GM21423 (cell line): ENCODE measurements around the gene TMEM135.
A peak's percentile ranks its signal among the peaks of the same experiment; 100 is the strongest.

Source experiments
- ATAC-seq: cut with Tn5 transposase; IDR thresholded peaks from one replicate; pipeline ENCODE4 v1.9.1; 2021; ENCODE audit warnings: mild to moderate bottlenecking, moderate library complexity; ENCODE audit not compliant: unreplicated experiment

The TMEM135 gene

DNA sequence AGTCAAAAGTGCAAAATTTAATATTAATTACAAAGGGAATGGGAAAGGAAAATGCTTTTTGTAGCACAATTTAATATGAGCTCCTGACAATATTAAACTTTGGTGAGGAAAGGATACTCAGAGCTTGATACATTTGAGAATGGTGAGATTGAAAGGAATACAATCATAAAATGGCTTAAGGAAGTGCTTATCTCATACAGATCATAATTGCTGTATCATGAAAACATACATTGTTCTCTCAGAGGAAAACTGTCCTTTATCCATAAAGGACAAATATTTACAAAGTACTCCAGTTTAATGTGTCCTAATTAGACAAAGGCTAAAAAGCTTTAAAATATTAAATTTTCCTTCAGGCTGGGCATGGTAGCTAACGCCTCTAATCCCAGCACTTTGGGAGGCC is 260.4 kb downstream of the TMEM135 start:
- no peak for ATAC-seq

DNA sequence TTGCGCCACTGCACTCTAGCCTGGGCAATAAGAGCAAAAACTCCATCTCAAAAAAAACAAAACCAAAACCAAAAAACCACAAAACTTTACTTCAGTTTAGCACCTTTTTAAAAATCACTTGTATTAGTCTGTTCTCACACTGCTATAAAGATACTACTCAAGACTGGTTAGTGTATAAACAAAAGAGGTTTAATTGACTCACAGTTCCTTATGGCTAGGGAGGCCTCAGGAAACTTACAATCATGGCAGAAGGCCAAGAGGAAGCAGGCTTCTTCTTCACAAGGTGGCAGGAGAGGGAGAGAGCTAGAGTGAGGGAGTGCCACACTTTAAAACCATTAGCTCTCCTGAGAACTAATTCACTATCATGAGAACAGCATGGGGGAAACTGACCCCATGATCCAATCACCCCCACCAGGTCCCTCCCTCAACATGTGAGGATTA is 261.3 kb downstream of the TMEM135 start:
- ATAC-seq = no peak

DNA sequence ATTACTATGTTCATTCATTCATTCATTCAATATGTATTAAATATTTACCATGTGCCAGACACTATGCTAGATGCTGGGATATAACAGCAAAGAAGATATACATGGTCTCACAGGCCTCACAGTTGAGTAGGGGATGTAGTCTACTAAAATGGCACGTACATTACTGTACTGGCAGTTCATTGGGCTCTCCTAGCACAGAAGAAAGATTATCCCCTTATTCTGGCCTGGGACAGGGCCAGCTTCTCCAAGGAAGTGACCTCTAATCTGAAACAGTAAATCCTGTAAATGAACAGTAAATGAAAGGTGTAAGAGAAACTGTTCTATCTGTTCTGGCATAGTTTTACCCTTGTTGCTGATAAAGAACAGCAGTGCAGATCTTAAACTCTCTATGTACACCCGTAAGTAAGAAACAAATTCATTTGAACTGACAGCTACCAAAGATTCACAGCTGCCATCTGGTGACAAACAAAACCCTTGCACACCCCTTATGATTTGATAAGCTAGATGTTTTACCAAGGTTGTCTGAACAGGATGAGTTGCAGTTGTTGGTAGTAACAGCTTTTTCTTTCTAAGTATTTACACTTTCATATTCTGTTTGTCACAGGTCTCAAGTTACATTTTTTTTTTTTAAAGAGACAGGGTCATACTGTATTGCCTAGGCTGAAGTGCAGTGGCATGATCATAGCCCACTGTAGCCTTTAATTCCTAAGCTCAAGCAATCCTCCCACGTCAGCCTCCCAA is 263.1 kb downstream of the TMEM135 start:
- ATAC-seq = peak; percentile 58

- no peak for ATAC-seq
Observed at GRCh38 chr11:87301785-87302540, 264.2 kb downstream of the TMEM135 start.

DNA sequence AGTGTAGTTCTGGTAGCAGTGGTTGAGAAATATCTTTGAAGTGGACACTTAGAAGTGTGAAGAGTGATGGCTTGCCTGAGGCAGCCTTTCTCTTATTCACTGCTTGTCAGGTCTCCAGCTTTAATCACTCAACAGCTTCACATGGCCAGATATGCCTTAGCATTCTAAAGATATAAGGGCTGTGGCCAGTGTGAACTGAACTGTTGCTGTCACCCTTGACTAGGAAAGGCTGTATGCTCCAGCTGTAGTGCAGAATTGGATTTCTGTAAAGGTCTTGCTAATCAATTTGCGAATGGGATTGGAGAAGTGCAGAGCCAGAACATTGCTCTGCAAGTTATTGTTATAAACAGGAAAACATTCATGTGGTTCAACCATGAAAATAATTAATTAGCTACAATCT is 266.7 kb downstream of the TMEM135 start:
- no peak for ATAC-seq

- ATAC-seq = no peak
Observed at GRCh38 chr11:87306262-87306851, 268.6 kb downstream of the TMEM135 start.

DNA sequence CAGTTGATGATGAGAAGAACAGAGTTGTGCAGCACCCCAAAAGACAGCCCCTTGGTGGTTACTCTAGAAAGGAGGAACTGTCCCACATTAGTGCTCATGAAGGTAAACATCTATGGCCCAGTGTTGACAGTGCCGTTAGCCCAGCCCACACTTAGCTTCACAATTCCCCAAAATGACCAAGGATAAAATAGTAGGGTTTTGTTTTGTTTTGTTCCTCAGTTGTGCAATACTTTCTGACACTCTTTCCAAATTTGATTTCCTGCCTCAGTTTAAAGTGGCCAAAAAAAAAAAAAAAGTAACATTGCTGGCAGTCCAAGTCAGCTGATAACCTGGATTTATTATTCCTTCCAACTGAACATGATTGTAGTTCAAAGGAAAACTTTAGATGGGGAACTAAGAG is 269.4 kb downstream of the TMEM135 start:
- no peak for ATAC-seq

DNA sequence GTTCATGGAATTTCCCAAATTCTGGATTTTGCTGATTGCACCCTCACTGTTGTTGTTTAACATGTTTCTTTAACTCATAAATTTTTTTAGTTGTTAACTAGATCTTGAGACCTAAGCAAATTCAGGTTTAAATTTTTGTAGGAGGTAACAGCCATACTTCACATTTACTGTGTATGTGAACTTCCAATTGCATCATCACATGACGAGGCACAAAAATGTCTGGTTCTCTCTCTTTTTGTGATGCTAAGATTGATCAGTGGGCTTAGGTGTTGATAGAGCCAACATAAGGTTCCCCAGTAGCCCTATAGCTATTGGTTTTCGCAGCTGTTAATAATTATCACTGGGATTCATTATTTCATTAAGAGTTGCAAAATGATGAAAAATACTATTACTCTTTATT is 277.5 kb downstream of the TMEM135 start:
- ATAC-seq = no peak

GRCh38 chr11:87316491-87316890 is 278.8 kb downstream of the TMEM135 start:
- no peak for ATAC-seq

- no peak for ATAC-seq
Observed at GRCh38 chr11:87317441-87317840, 279.7 kb downstream of the TMEM135 start.

DNA sequence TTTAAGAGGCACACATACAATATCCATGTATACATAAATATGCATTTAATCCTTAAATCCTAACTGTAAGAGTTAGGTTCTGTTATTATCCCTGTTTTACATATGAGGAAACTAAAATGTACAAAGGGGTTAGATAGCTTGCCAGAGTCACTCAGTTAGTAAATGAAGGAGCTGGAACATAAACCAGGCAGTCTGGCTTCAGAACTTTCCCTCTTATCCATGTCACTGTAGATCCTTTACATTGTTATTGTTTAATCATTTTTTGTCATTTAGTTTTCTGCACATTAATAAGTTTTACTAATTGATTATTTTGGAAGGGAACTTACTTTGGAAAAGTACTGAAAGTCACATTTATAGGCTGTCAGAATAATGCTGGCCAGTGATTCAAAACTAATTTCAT is 282.4 kb downstream of the TMEM135 start:
- no peak for ATAC-seq

DNA sequence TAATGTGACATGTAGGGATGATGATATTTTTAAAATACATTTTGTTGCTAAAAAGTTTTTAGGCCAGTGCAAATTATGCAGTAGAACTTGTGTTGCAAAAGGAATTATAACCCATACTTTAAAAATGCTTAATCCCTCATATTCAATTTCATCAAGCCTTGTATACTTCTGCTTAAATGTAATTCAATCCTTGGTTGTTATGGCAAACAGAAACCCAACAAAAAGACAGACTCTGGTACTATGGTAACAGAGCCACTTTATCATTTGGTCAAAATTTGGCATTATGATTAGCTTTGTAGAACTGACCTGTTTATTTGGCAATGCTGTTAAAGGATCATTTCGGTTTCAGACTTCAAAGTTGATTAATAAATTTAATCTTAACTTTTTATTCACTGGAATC is 284.8 kb downstream of the TMEM135 start:
- no peak for ATAC-seq

DNA sequence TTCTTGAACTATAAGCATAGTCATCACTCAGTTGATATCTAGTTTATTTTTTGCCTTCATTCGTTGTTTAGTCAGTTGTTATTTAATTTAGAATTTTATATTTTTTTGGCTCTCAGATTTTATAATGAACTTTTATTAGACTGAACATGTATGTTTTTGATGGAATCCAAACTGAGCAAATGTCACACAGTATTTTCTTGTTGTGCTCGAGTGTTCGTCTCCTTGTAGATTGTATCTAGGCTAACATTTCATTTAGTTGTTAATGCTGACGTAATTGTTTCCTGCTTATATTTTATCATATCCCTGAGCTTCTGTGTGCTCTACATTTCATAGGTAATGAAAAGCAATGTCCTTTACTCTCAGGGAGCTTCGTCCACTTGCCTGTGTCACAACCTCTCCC is 286.2 kb downstream of the TMEM135 start:
- ATAC-seq = no peak

DNA sequence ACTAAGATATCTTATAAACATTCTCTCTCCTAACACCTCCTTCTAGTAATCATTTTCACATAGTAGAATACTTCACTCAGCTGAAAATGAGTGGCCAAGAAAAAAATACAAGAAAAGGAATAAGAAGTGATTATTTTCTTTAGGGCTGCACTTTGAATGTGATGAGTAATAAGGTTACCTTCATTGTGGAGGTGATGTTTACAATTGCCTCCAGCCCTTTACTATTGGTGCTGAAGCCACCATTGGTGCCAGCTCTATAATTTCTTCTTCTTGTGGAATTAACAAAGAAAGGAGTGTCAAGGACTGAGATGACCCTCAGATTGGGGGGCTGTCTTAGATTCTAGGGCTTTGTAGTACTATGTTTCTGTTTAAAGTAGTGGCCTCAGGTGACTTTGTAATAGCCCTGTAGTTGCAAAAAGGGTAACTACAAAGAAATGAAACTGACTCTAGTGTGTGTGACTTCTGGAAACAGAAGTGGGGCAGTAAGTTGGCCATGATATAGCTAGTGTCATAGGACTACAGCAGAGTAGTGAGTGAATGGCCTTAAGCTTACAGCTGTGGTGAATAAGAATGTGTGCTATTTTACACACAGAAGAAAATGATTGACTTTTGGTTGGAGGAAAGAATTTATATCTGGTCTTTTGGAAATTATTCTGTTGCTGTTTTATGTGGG is 287.2 kb downstream of the TMEM135 start:
- peak; percentile 51 for ATAC-seq

GRCh38 chr11:87325490-87325872 is 287.7 kb downstream of the TMEM135 start:
- no peak for ATAC-seq

DNA sequence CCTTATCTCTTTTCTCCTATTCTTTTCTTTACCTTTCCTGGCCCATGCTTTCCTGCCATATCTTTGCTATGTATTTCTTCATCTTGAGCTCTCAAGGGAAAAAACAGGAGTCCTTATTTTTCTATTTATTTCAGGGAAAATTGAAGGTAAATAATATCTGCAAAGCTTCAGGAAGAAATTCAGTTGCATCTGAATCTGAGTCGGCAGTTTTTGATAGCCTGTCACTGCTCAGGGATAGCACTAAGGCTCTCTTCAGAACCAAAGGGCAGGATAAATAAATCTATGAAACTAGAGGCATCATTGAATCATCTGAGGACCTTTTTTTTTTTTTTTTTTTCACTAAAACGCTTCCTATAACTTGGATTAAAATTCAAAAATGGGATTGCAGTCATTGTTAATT is 288.9 kb downstream of the TMEM135 start:
- no peak for ATAC-seq

GRCh38 chr11:87329172-87329571 is 291.4 kb downstream of the TMEM135 start:
- ATAC-seq = no peak

DNA sequence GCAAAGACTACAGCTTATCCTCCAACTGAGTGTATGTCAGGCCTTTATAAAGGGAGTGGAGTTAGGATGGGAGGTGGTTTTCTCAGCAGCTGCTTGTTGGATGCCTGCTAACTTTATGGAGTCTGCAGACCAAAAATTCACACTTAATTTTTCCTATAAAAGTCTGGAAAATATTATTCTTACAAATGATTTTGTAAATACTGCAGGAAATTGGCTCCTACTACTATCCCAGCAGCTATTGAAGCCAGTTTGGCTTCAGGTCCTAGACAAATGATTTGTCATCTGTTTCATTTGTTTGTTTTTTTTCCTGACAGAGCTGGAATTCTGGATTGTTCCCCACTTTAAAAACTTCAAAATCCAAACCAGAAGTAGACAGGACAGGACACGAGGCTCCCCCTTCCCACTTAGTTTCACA is 292.5 kb downstream of the TMEM135 start:
- ATAC-seq = no peak

GRCh38 chr11:87331273-87331672 is 293.5 kb downstream of the TMEM135 start:
- no peak for ATAC-seq

DNA sequence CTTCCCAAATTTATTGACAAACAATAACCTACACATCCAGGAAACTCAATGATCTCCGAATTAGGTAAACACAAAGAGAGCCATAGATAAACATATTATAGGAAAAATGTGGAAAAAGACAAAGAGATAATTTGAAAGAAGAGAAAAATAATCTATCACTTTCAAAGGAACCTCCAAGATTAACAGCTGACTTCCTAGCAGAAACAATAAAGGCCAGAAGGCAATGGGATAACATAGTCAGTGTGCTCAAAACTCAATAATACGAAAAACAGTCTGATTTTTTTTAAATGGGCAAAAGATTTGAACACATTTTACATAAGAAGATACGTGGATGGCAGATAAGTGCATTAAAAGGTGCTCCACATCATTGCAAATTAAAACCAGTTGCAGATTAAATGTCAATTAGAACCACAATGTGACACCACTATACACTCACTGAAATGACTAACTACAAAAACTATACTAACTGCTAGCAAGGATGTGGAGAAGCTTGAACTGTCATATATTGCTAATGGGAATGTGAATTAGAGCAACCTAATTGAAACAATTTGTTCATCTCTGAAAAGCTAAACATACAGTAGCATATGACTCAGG is 300.4 kb downstream of the TMEM135 start:
- no peak for ATAC-seq

DNA sequence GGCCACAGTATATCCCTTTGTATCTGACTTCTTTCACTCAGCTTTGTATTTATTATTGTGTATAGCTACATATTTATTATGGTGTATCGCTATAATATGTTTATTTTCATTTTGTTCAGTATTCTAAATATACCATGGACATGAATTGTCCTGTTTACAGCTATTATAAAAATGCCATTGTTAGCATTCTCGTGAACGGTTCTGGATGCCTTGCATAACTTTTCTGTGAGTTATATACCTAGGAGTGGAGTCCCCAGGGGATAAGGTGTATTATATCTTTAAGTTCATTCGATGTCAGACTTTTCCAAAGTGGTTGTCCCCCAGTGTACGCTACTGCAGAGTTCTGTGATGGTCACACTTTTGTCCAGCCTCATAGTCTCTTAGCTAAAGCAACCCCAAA is 301.7 kb downstream of the TMEM135 start:
- no peak for ATAC-seq
